GM21717 (cell line): ENCODE data around the gene EXOC1.
"Not testable (repeated sequence)": the region's sequence is repeated elsewhere in the genome, so short reads cannot be mapped to it uniquely, and the experiment has no call there.

Experiments used
- ATAC-seq: cut with Tn5 transposase; IDR thresholded peaks from one replicate; pipeline ENCODE4 v1.9.1; 2021; ENCODE audit warnings: mild to moderate bottlenecking, moderate library complexity; ENCODE audit not compliant: unreplicated experiment

The EXOC1 gene

DNA sequence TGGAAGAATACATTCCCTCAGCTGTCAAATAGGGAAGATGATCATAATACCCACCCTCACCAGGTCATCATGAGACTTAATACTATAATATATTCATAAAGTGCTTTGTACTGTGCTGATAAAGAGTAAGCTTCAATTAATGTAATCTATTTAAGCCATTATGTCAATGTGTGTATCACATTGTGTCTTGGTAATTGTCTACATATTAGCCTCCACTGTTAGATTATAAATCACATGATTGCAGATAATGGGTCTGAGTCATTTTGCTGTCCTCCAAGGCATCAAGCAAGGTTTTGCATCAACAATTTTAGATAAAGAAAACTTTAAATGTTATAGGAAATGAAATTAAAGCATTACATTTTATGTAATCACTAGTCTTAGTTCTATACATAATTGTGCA lies 50.1 kb downstream of the EXOC1 start:
- no peak for ATAC-seq

DNA sequence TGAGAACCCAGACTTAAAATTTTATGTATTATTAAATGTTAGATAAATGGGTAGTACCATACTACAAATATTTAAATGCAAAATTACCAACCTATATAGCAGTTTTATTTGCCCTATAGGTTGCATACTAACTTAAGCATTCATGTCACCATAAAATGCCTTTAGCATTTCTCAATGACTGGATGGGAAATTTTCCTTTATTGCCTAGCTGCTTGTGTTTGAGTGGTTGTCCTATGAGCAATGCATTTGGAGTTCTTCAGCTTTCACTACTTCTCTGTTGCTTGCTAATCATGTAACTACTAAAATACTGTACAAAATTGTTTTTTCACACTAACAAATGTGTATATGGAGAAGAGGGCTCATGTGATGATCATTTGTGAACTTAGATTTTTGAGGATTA lies 51.1 kb downstream of the EXOC1 start:
- ATAC-seq, result no peak

DNA sequence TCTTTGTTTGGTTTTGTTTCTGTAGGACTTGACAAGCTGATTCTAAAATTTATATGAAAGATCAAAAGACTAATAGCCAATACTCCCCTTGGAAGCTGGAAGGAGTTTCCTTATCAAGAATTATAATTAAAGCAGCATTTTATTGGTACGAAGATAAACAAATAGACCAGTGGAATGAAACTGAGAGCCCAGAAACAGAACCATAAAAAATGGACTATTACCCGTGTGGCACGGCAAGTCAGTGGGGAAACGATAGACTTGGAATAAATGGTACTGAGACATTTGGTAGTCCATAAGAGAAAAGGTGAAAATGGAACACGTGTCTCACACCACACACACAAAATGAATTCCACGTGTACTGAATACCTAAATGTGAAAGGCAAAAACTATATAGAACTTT lies 52.9 kb downstream of the EXOC1 start:
- ATAC-seq, result no peak

DNA sequence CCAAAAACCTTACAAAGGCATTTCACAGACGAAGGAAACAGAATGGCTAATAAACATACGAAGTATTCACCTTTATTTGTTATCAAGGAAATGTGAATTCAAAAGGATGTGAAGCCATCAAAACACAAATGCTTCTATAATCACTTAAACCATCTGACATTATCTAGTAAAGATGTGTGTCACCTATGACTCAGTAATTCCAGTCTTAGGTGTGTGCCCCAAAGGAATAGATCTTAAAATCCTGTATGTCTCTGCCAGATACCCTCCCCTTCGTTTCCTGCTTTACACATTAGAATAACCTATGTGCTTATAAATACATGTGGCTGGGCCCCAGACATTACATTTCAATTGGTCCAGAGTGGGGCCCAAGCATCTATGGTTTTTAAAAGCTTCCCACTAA lies 53.5 kb downstream of the EXOC1 start:
- no peak for ATAC-seq

DNA sequence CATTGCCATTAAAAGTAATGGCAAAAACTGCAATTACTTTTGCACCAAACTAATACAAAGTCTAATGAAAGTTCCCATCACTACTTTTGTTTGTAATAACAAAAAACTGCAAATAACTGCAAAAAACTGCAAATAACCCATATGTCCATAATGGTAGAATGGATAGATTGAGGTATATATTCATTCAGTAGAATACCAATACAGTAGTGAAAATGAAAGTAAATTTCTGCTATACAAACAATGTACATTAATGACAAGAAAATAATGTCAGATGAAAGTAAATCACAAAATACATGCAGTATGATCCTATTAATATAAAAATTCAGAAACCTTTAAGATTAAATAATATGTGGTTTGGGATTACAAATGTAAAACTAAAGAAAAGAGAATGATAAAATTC lies 54.0 kb downstream of the EXOC1 start:
- ATAC-seq, result no peak

DNA sequence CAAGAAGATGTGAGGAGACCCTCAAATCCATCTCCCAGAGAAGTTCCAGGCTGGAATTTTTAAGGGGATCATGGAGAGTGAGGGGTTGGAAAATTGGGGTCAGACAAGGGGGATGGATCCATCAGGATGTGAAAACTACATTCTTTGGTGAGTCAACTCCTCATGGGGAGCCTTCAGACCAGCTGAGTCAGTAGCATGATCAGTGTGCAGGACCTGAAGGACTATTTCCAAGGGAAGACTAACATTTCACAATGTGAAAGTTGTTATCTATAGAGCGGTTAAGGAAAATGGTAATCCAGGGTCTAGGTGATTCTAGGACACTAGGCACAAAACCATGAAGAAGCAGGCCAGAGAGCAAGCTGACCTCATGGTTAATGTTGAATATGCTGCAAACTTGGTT lies 56.7 kb downstream of the EXOC1 start:
- ATAC-seq, result no peak

DNA sequence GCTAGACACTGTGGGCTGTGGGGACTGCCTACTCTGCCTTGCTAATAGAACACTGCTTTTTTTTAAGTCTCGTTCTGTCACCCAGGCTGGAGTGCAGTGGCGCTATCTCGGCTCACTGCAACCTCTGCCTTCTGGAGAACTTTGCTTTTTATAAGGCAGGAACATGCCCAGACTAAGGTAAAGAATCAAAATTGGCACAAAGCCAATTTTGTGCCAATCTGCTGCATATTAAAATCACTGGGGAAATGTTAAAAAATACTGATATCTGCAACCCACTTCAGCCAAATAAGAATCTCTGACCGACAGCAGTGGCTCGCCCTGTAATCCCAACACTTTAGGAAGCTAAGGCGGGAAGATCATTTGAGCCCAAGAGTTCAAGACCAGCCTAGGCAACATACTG lies 58.8 kb downstream of the EXOC1 start:
- no peak for ATAC-seq

DNA sequence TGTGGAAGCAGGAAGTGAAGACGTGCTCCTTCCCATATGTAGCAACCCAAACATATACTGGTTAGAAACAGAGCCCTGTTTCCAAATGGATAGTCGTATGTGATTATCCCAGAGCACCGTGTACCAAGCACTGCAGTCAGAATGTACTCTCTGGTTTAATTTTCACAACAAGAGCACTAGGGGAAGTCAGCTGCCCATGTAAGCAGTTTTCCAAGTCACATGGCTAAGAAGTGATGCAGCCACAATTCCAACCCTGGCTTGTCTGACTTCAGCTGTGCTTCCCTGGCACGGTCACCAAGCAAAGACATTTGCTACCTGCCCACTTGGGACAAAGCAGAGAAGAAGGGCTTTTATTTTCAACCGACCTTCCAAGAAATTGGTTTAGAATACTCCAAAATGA lies 67.1 kb downstream of the EXOC1 start:
- ATAC-seq, result no peak

DNA sequence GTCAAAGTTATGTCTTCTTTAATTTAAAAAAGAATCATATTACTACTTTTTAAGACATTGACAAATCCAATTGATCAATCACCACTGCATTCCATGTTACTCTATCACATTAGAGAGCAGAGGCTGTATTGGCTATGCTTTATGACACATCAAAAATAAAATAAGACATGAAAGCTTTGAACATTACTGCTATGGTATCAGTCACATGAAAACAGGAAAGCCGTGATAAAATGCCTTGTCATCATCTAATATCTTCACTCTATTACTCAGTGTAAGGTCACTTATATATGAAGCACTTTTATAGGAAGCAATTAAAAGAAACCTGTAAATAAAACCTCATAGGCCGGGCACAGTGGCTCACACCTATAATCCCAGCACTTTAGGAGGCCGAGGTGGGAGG lies 67.6 kb downstream of the EXOC1 start:
- ATAC-seq, result no peak

DNA sequence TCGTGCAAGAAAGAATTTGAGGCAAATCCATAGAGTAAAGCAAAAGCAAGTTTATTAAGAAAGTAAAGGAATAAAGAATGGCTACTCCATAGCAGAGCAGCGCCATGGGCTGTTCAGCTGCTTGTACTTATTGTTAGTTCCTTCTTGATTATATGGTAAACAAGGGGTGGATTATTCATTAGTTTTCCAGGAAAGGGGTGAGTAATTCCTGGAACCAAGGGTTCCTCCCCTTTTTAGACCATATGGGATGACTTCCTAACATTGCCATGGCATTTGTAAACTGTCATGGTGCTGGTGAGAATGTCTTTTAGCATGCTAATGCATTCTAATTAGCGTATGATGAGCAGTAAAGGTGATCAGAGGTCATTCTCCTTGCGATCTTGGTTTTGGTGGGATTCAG lies 71.8 kb downstream of the EXOC1 start:
- no peak for ATAC-seq

DNA sequence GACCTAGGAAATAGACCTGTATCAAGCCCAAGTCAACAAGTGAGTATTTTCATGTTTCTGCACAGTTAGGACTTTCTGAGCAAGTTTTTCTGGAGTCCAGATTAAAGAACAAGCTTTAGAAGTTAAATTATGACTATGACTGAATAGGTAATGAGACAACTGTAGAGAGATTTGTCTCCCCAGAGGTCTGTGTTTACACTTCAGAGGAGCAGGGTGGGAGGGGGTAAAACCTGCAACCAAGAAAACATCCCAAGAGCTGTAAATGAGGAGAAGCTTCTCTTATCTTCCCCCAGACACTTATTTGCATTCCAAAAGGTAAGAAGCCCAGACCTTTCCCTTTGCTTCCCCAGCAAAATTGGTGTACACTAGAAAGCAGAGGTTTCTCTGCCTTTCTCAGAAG lies 73.2 kb downstream of the EXOC1 start:
- ATAC-seq, result no peak

DNA sequence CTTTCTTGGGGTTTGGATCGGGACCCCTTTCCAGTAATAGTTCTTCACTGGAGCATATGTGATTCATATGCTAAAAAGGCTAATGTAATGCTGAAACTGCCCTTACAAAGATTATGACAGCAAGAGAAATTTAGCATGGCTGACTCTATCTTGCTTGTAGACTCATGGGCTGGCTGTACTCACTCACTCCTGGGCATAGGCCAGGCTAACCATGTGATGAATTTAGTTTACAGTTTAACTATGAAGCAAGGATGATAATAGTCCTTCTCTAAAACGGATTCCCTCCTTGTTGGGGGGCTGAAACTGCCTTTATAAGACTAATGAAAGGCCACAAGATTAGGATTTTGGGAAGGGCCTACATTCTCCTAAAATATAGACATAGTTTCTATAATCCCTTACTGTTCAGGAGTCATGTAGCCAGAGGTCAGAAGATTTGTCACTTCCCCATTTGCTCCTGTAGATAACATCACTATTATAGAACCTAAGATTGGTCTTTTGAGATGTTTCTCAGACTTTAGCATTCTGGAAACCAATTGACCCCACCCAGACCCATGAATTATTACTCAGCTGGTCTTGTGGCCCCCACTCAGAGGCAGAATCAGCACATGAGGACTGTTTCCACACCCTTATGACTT lies 74.5 kb downstream of the EXOC1 start:
- no peak for ATAC-seq

DNA sequence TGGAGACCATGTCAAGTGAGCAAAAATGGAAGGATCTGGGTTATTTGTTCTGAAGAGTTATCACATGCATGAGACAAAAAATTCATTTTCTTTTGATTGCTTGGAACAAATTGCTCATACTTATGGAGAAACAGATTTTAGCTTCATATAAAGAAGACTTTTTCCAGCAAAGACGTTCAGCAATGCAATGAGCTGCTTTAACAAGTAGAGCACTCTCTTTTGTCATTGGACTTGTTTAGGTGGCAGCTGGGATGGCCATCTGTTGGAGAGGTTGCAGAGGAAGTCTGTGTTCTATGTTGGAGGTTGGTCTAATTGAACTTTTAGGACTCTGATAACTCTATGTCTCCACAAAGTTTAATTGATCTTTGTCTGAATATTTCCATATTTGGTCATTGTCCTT lies 75.4 kb downstream of the EXOC1 start:
- ATAC-seq, result no peak

DNA sequence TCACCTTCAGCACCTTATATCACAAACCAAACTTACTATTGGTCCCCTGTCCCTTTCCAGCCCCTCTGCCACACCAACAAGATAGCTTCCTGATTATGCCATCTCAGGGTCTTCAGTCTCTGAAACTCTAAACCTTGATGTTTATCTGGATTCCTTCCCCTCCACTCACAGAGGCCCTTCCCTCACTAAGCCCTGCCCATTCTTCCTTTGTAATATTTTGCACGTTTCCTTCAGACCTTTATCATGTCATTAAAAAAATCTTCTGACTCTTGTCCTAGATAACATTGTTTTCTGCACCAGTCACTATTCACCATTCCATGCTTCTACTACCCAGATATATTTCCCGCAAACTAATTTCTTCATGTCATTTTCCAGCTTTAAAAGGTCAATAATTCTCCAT lies 77.6 kb downstream of the EXOC1 start:
- ATAC-seq, result no peak

DNA sequence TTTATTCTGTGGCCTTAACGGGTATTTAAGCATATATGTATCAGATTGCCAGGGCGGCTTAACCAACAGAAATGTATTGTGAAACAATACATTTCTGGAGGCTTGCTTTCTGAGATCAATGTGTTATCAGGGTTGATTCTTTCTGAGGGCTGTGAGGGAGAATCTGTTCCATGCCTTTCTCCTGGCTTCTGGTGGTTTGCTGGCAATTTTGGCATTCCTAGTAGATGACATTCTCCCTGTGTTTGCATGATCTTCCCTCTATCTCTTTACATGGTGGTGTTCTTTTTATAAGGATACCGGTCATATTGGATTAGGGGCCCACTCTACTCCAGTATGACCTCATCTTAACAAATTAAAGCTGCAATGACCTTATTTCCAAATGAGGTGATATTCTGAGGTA lies 78.4 kb downstream of the EXOC1 start:
- ATAC-seq, result no peak

DNA sequence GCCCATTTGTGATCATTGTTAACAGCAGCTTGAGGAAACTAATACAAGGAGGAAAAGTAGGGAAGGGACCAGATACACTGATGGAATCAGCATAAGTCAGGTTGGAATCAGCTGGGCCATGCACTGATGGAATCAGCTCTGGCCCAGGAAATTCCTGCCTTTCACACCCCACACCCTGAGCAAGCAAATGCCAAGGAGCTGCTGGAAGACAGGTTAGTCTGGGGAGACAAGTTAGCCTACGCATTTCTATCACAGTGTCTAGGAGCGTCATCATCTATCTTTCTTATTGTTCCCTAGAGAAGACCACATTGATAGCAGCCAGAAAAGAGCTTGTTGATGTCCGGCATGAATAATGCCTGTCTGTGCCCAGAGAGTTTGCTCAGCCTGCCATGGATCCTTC lies 79.1 kb downstream of the EXOC1 start:
- ATAC-seq, result no peak

DNA sequence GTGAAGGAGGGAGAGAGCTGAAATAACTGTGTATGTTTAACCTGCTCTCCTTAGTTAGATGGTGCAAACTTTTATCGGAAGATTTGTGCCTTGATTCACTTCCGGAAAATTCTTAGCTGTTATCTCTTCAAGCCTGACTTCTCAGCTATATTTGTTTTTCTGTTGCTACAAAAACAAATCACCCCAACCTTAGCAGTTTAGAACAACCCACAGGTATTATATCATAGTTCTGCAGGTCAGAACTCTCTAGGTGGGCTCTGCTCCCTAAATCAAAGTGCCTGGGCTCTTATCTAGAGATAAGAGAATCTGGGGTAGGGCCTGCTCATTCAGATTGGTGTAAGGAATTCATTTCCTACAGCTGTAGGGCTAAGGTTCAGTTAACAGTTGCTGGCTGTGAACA lies 80.2 kb downstream of the EXOC1 start:
- no peak for ATAC-seq

DNA sequence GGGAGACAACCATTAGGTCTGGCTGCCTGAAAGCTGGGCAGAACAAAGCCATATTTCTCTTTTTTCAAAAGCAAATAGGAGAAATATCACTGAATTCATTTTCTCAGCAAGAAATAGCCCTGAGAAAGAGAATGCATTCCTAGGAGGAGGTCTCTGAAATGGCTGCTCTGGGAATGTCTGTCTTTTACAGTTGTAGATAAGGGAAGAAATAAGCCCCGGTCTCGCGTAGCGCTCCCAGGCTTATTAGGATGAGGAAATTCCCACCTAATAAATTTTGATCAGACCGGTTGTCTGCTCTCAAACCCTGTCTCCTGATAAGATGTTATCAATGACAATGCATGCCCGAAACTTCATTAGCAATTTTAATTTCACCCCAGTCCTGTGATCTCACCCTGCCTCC lies 82.5 kb downstream of the EXOC1 start:
- not testable (repeated sequence) for ATAC-seq

DNA sequence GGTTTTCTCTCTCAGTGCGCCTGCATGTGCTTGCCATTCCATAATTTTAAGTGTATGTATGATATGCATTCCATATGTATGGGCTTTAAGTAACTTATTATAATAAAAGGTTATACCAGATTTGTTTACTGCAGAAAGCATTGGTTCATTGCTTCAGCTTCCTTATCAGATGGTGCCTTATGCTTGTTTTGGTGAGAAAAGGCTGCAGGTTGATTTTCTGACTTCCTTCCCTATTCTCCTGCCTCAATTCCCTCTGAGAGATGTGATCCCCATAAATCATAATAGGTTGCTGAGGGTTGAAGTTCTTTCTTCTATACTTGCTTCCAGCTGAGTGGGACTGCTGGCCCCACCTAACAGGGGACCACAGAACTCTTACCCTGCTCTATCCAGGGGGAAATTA lies 85.0 kb downstream of the EXOC1 start:
- ATAC-seq, result no peak

DNA sequence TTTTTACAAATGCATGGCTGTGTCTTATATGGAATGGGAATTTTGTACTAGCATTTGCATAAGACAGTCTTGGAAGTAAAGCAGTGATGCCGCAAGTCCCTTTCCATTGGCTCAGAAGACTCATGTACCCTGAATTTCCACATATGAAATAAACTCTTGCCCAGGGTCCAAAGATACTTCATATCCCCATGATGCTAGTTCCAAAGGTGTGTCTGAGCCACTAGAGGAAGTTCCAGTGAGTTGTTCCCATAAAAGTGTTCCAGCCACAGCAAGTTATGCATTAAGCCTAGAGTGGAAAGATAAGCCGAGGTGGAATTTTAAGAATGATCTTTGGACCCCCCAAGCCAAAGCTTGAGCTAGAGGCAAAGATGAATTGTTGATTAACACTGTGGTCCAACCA lies 86.0 kb downstream of the EXOC1 start:
- no peak for ATAC-seq

DNA sequence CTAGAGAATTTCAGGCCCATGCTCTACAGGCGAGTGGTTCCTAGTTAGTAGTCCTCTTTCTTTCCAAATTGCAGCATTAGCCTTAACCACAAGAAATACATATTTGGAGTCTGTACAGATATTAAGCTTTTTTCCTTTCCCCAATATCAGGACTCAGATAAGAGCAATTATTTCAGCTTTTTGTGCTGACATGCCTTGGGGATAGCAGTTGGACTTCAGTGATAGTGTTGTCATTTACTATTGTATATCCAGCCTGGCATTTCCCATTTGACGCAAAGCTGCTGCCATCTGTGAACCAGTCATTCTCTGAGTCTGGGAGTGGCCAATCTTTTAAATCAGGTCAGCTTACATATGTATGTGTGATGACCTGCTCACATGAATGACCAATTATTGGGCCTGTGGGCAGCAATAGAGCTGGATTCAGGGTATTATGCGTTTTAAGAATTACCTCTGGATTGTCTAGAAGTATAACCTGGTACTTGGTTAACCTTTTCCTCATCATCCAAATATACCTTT lies 88.5 kb downstream of the EXOC1 start:
- no peak for ATAC-seq

DNA sequence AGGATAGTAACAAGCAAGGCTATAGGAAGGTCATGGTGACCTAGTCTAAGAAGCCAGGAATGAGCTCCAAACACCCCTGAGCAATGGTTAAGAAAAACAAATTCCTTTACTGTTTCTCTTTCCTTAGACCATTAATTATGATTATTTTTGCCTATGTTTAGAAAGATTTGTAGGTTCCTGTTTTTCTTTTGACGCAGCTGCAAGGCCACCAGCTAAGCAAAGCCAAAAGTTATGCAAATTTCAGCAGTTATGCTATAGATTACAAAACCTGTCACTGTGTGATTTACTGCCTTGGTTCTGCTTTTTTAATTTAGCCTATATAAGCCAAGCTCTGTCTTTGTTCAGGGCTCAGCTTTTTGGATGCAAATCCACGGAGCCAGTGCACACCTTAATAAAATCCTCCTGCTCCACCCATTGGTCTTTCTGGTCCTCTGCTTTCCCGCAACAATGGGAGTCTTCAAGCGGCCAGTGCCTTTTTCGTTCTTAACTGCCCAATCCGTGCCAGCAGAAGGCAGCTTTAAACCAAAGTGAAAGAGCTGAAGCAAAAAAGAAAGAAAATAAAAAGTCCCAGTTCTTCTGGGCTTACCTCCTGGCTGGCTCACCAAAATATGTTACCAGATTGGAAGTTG lies 93.9 kb downstream of the EXOC1 start:
- peak; percentile 35 for ATAC-seq
